Esophagus squamous epithelium (tissue), 4 donors: ENCODE results near the gene CACHD1.

ENCODE experiments used
- POLR2A ChIP-seq, 4 donors: fragments of 450-650 bp; IDR thresholded peaks; one replicate each; pipeline ENCODE4 v1.6.1; 2017; ENCODE audit warnings: antibody characterized with exemption in 4 of 4, mild to moderate bottlenecking in 4 of 4, moderate library complexity in 3 of 4
- TF ChIP-seq, protein P1 (sequence below), 6 experiments: fragments of 450-650 bp in 4 of 6; fragments of 200-600 bp in 2 of 6; sonication (generic) in 2 of 6; IDR thresholded peaks; one replicate each; pipeline ENCODE4 v1.5.1; 2016 to 2019; ENCODE audit warnings: antibody characterized with exemption in 6 of 6, mild to moderate bottlenecking in 4 of 6, moderate library complexity in 4 of 6

DNA sequence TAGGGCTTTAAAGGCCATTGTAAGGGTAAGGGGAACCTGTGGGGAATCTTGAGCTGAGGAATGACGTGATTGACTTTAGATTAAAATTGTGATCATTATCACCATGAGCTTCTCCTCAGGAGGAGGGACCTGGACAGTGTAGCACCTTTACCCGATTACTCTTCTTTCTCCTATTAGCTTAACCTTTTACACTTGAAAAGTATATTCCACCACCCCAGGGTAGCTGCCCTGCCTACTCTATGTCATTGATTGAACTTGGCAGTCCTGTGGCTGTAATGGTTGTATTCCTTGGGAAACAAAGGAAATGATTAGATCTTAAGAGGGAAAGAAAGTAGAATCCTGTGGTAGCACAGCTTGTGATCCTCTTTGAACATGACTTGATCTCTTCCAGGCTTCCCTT is 47.7 kb downstream of the CACHD1 start:
- TF ChIP-seq, protein P1, sequence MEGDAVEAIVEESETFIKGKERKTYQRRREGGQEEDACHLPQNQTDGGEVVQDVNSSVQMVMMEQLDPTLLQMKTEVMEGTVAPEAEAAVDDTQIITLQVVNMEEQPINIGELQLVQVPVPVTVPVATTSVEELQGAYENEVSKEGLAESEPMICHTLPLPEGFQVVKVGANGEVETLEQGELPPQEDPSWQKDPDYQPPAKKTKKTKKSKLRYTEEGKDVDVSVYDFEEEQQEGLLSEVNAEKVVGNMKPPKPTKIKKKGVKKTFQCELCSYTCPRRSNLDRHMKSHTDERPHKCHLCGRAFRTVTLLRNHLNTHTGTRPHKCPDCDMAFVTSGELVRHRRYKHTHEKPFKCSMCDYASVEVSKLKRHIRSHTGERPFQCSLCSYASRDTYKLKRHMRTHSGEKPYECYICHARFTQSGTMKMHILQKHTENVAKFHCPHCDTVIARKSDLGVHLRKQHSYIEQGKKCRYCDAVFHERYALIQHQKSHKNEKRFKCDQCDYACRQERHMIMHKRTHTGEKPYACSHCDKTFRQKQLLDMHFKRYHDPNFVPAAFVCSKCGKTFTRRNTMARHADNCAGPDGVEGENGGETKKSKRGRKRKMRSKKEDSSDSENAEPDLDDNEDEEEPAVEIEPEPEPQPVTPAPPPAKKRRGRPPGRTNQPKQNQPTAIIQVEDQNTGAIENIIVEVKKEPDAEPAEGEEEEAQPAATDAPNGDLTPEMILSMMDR (IDR thresholded peaks at IDR 0.05) = no peak
- no peak for TF ChIP-seq POLR2A (IDR thresholded peaks at IDR 0.05)
